ENCODE data around the gene FBXW2. TPM values are rescaled to one million over a fixed set of nuclear protein-coding genes. Genes with fewer than 3 reads are reported as not detected.

Gene FBXW2
- 20.4 TPM for total RNA-seq

- peak within 1 kb of the TSS; percentile 82 to 97 (median 93) for H3K9ac ChIP-seq (ENCODE audit: low read depth in 1 of 3, low read length in 3 of 3)
- H3K4me3 ChIP-seq (ENCODE audit: low read length in 3 of 3), result peak within 1 kb of the TSS; percentile 86 to 97 (median 97)
- no peaks in the 10 kb centered on the region for H3K27me3 ChIP-seq (ENCODE audit: control insufficient read depth in 3 of 3, insufficient read depth in 3 of 3, low read length in 3 of 3)
- H3K4me1 ChIP-seq (ENCODE audit: control insufficient read depth in 3 of 3, insufficient read depth in 3 of 3, low read length in 3 of 3), result peaks cover 18 to 25% (median 23%) of the 10 kb centered on the region in 3 donors
- H3K9me3 ChIP-seq (ENCODE audit: control insufficient read depth in 3 of 3, low read length in 3 of 3), result no peaks in the 10 kb centered on the region
- peak within 1 kb of the TSS; percentile 67 for H3K27ac ChIP-seq (ENCODE audit: low read depth, low read length)
- peaks cover 3 to 9% (median 3%) of the 10 kb centered on the region in 3 donors for H3K36me3 ChIP-seq (ENCODE audit: control insufficient read depth in 3 of 3, insufficient read depth in 3 of 3, low read length in 3 of 3)
These were observed at the start of gene FBXW2 for GRCh38 chr9:120792898-120793765. FBXW2 (minus strand) TSS chr9:120793416; CDS start chr9:120788258, 5,158 bp downstream.

- peaks cover 13 to 20% (median 14%) of the 10 kb centered on the region in 3 donors for H3K4me1 ChIP-seq (ENCODE audit: control insufficient read depth in 3 of 3, insufficient read depth in 3 of 3, low read length in 3 of 3)
- H3K9me3 ChIP-seq (ENCODE audit: control insufficient read depth in 3 of 3, low read length in 3 of 3), result no peaks in the 10 kb centered on the region
- H3K4me3 ChIP-seq (ENCODE audit: low read length in 3 of 3), result peak overlapping the region; percentile 77 to 94 (median 92)
- H3K27me3 ChIP-seq (ENCODE audit: control insufficient read depth in 3 of 3, insufficient read depth in 3 of 3, low read length in 3 of 3), result no peaks in the 10 kb centered on the region
- H3K9ac ChIP-seq (ENCODE audit: low read depth in 1 of 3, low read length in 3 of 3), result peak overlapping the region; percentile 83 to 99 (median 89)
- peaks cover 0 to 4% (median 0%) of the 10 kb centered on the region in 3 donors for H3K36me3 ChIP-seq (ENCODE audit: control insufficient read depth in 3 of 3, insufficient read depth in 3 of 3, low read length in 3 of 3)
- H3K27ac ChIP-seq (ENCODE audit: low read depth, low read length), result peak overlapping the region; percentile 95
These were observed 48.9 kb upstream of the FBXW2 start for GRCh38 chr9:120841930-120842684.

GRCh38 chr9:120839146-120839545 is 45.9 kb upstream of the FBXW2 start:
- H3K27ac ChIP-seq (ENCODE audit: low read depth, low read length), result no peak overlapping the region
- H3K27me3 ChIP-seq (ENCODE audit: control insufficient read depth in 3 of 3, insufficient read depth in 3 of 3, low read length in 3 of 3), result no peaks in the 10 kb centered on the region
- peaks cover 0 to 8% (median 1%) of the 10 kb centered on the region in 3 donors for H3K36me3 ChIP-seq (ENCODE audit: control insufficient read depth in 3 of 3, insufficient read depth in 3 of 3, low read length in 3 of 3)
- H3K9me3 ChIP-seq (ENCODE audit: control insufficient read depth in 3 of 3, low read length in 3 of 3), result no peaks in the 10 kb centered on the region
- no peak overlapping the region for H3K4me3 ChIP-seq (ENCODE audit: low read length in 3 of 3)
- H3K9ac ChIP-seq (ENCODE audit: low read depth in 1 of 3, low read length in 3 of 3), result no peak overlapping the region
- peaks cover 13 to 17% (median 14%) of the 10 kb centered on the region in 3 donors for H3K4me1 ChIP-seq (ENCODE audit: control insufficient read depth in 3 of 3, insufficient read depth in 3 of 3, low read length in 3 of 3)

- Histone ChIP-seq H3K4me3 (ENCODE audit: low read length in 3 of 3) (no peak overlapping the region), H3K9ac (ENCODE audit: low read depth in 1 of 3, low read length in 3 of 3) (no peak overlapping the region), H3K36me3 (ENCODE audit: control insufficient read depth in 3 of 3, insufficient read depth in 3 of 3, low read length in 3 of 3) (peaks cover 1 to 9% (median 4%) of the 10 kb centered on the region in 3 donors), H3K4me1 (ENCODE audit: control insufficient read depth in 3 of 3, insufficient read depth in 3 of 3, low read length in 3 of 3) (peaks cover 7 to 11% (median 7%) of the 10 kb centered on the region in 3 donors), H3K27ac (ENCODE audit: low read depth, low read length) (no peak overlapping the region), H3K9me3 (ENCODE audit: control insufficient read depth in 3 of 3, low read length in 3 of 3) (no peaks in the 10 kb centered on the region), H3K27me3 (ENCODE audit: control insufficient read depth in 3 of 3, insufficient read depth in 3 of 3, low read length in 3 of 3) (no peaks in the 10 kb centered on the region)
These were observed 44.7 kb upstream of the FBXW2 start for GRCh38 chr9:120837921-120838320.

- H3K4me1 ChIP-seq (ENCODE audit: control insufficient read depth in 3 of 3, insufficient read depth in 3 of 3, low read length in 3 of 3), result no peaks in the 10 kb centered on the region
- H3K27ac ChIP-seq (ENCODE audit: low read depth, low read length), result no peak overlapping the region
- no peak overlapping the region for H3K4me3 ChIP-seq (ENCODE audit: low read length in 3 of 3)
- H3K9ac ChIP-seq (ENCODE audit: low read depth in 1 of 3, low read length in 3 of 3), result no peak overlapping the region
- H3K36me3 ChIP-seq (ENCODE audit: control insufficient read depth in 3 of 3, insufficient read depth in 3 of 3, low read length in 3 of 3), result peaks cover 20 to 40% (median 30%) of the 10 kb centered on the region in 3 donors
- H3K9me3 ChIP-seq (ENCODE audit: control insufficient read depth in 3 of 3, low read length in 3 of 3), result no peaks in the 10 kb centered on the region
- H3K27me3 ChIP-seq (ENCODE audit: control insufficient read depth in 3 of 3, insufficient read depth in 3 of 3, low read length in 3 of 3), result no peaks in the 10 kb centered on the region
These were observed 40.1 kb upstream of the FBXW2 start for GRCh38 chr9:120833325-120833724.

GRCh38 chr9:120832807-120833206 is 39.6 kb upstream of the FBXW2 start:
- Histone ChIP-seq H3K9me3 (ENCODE audit: control insufficient read depth in 3 of 3, low read length in 3 of 3) (no peaks in the 10 kb centered on the region), H3K9ac (ENCODE audit: low read depth in 1 of 3, low read length in 3 of 3) (no peak overlapping the region), H3K27me3 (ENCODE audit: control insufficient read depth in 3 of 3, insufficient read depth in 3 of 3, low read length in 3 of 3) (no peaks in the 10 kb centered on the region), H3K27ac (ENCODE audit: low read depth, low read length) (no peak overlapping the region), H3K36me3 (ENCODE audit: control insufficient read depth in 3 of 3, insufficient read depth in 3 of 3, low read length in 3 of 3) (peaks cover 20 to 40% (median 31%) of the 10 kb centered on the region in 3 donors), H3K4me1 (ENCODE audit: control insufficient read depth in 3 of 3, insufficient read depth in 3 of 3, low read length in 3 of 3) (no peaks in the 10 kb centered on the region), H3K4me3 (ENCODE audit: low read length in 3 of 3) (no peak overlapping the region)

- no peaks in the 10 kb centered on the region for H3K9me3 ChIP-seq (ENCODE audit: control insufficient read depth in 3 of 3, low read length in 3 of 3)
- peaks cover 23 to 50% (median 40%) of the 10 kb centered on the region in 3 donors for H3K36me3 ChIP-seq (ENCODE audit: control insufficient read depth in 3 of 3, insufficient read depth in 3 of 3, low read length in 3 of 3)
- H3K4me1 ChIP-seq (ENCODE audit: control insufficient read depth in 3 of 3, insufficient read depth in 3 of 3, low read length in 3 of 3), result no peaks in the 10 kb centered on the region
- no peak overlapping the region for H3K4me3 ChIP-seq (ENCODE audit: low read length in 3 of 3)
- H3K27me3 ChIP-seq (ENCODE audit: control insufficient read depth in 3 of 3, insufficient read depth in 3 of 3, low read length in 3 of 3), result no peaks in the 10 kb centered on the region
- no peak overlapping the region for H3K27ac ChIP-seq (ENCODE audit: low read depth, low read length)
- no peak overlapping the region for H3K9ac ChIP-seq (ENCODE audit: low read depth in 1 of 3, low read length in 3 of 3)
These were observed 37.6 kb upstream of the FBXW2 start for GRCh38 chr9:120830865-120831264.

GRCh38 chr9:120830151-120830550 is 36.9 kb upstream of the FBXW2 start:
- no peaks in the 10 kb centered on the region for H3K9me3 ChIP-seq (ENCODE audit: control insufficient read depth in 3 of 3, low read length in 3 of 3)
- no peak overlapping the region for H3K4me3 ChIP-seq (ENCODE audit: low read length in 3 of 3)
- no peaks in the 10 kb centered on the region for H3K27me3 ChIP-seq (ENCODE audit: control insufficient read depth in 3 of 3, insufficient read depth in 3 of 3, low read length in 3 of 3)
- H3K4me1 ChIP-seq (ENCODE audit: control insufficient read depth in 3 of 3, insufficient read depth in 3 of 3, low read length in 3 of 3), result no peaks in the 10 kb centered on the region
- H3K9ac ChIP-seq (ENCODE audit: low read depth in 1 of 3, low read length in 3 of 3), result no peak overlapping the region
- H3K27ac ChIP-seq (ENCODE audit: low read depth, low read length), result no peak overlapping the region
- H3K36me3 ChIP-seq (ENCODE audit: control insufficient read depth in 3 of 3, insufficient read depth in 3 of 3, low read length in 3 of 3), result peaks cover 23 to 48% (median 44%) of the 10 kb centered on the region in 3 donors

- H3K9me3 ChIP-seq (ENCODE audit: control insufficient read depth in 3 of 3, low read length in 3 of 3), result no peaks in the 10 kb centered on the region
- no peak overlapping the region for H3K27ac ChIP-seq (ENCODE audit: low read depth, low read length)
- H3K36me3 ChIP-seq (ENCODE audit: control insufficient read depth in 3 of 3, insufficient read depth in 3 of 3, low read length in 3 of 3), result peaks cover 25 to 47% (median 43%) of the 10 kb centered on the region in 3 donors
- no peak overlapping the region for H3K4me3 ChIP-seq (ENCODE audit: low read length in 3 of 3)
- H3K27me3 ChIP-seq (ENCODE audit: control insufficient read depth in 3 of 3, insufficient read depth in 3 of 3, low read length in 3 of 3), result no peaks in the 10 kb centered on the region
- no peak overlapping the region for H3K9ac ChIP-seq (ENCODE audit: low read depth in 1 of 3, low read length in 3 of 3)
- H3K4me1 ChIP-seq (ENCODE audit: control insufficient read depth in 3 of 3, insufficient read depth in 3 of 3, low read length in 3 of 3), result no peaks in the 10 kb centered on the region
These were observed 36.4 kb upstream of the FBXW2 start for GRCh38 chr9:120829650-120830049.

Data from skeletal muscle tissue (tissue), 4 donors.